GM18517 (cell line): Measurements from ENCODE around the gene TAF4.
"Not testable (repeated sequence)": the region's sequence is repeated elsewhere in the genome, so short reads cannot be mapped to it uniquely, and the experiment has no call there.

Experiments
- ATAC-seq: cut with Tn5 transposase; IDR thresholded peaks from one replicate; pipeline ENCODE4 v1.9.1; 2021; ENCODE audit warnings: mild to moderate bottlenecking, moderate library complexity; ENCODE audit not compliant: unreplicated experiment

TAF4 gene

GRCh38 chr20:61980647-61981583 is 84.8 kb downstream of the TAF4 start:
- ATAC-seq = no peak

- ATAC-seq = no peak
These were observed 85.7 kb downstream of the TAF4 start for GRCh38 chr20:61979701-61980635.

GRCh38 chr20:61979090-61979489 is 86.6 kb downstream of the TAF4 start:
- no peak for ATAC-seq

GRCh38 chr20:61978491-61978890 is 87.2 kb downstream of the TAF4 start:
- no peak for ATAC-seq

GRCh38 chr20:61977419-61977786 is 88.3 kb downstream of the TAF4 start:
- ATAC-seq = no peak

- no peak for ATAC-seq
These were observed 88.8 kb downstream of the TAF4 start for GRCh38 chr20:61976644-61977418.

GRCh38 chr20:61976263-61976643 is 89.4 kb downstream of the TAF4 start:
- ATAC-seq = no peak

GRCh38 chr20:61975407-61976129 is 90.1 kb downstream of the TAF4 start:
- ATAC-seq = no peak

- no peak for ATAC-seq
These were observed 91.4 kb downstream of the TAF4 start for GRCh38 chr20:61974357-61974665.

- ATAC-seq = no peak
These were observed 91.9 kb downstream of the TAF4 start for GRCh38 chr20:61973515-61974356.

- ATAC-seq = no peak
These were observed 92.8 kb downstream of the TAF4 start for GRCh38 chr20:61972636-61973508.

GRCh38 chr20:61971595-61971994 is 94.1 kb downstream of the TAF4 start:
- ATAC-seq = not testable (repeated sequence)

- no peak for ATAC-seq
These were observed 95.3 kb downstream of the TAF4 start for GRCh38 chr20:61970357-61970756.

GRCh38 chr20:61969806-61970205 is 95.9 kb downstream of the TAF4 start:
- ATAC-seq = no peak

GRCh38 chr20:61968932-61969331 is 96.7 kb downstream of the TAF4 start:
- no peak for ATAC-seq

GRCh38 chr20:61968036-61968810 is 97.5 kb downstream of the TAF4 start:
- no peak for ATAC-seq

- no peak for ATAC-seq
These were observed 98.4 kb downstream of the TAF4 start for GRCh38 chr20:61967300-61967699.
